OCI-M2 (cell line): Measurements from ENCODE around the gene TMEM121.

Experiments used
- DNase-seq: peaks from one replicate; lab custom pipeline; 2025; ENCODE audit not compliant: unreplicated experiment; lab: John Stamatoyannopoulos, UW

TMEM121 gene

GRCh38 chr14:105525861-105526775 lies at the start of gene TMEM121:
TSS of gene TMEM121 (plus strand) at chr14:105526583. CDS start at chr14:105528835, 2,252 bp downstream.
- DNase-seq, result no peak

- DNase-seq, result no peak
These were observed 49.3 kb upstream of the TMEM121 start for GRCh38 chr14:105476831-105477659.

GRCh38 chr14:105477660-105478397 lies 48.6 kb upstream of the TMEM121 start:
- no peak for DNase-seq

- no peak for DNase-seq
These were observed 47.8 kb upstream of the TMEM121 start for GRCh38 chr14:105478398-105479251.

GRCh38 chr14:105479431-105480158 lies 46.8 kb upstream of the TMEM121 start:
- DNase-seq, result no peak

- DNase-seq, result no peak
These were observed 46.1 kb upstream of the TMEM121 start for GRCh38 chr14:105480199-105480746.

- peak; percentile 26 for DNase-seq
These were observed 45.3 kb upstream of the TMEM121 start for GRCh38 chr14:105480807-105481801.

GRCh38 chr14:105481886-105482457 lies 44.4 kb upstream of the TMEM121 start:
- DNase-seq, result no peak

- no peak for DNase-seq
These were observed 43.8 kb upstream of the TMEM121 start for GRCh38 chr14:105482486-105483110.

GRCh38 chr14:105483300-105484068 lies 42.9 kb upstream of the TMEM121 start:
- DNase-seq, result no peak

- DNase-seq, result no peak
These were observed 42.0 kb upstream of the TMEM121 start for GRCh38 chr14:105484069-105484996.

- DNase-seq, result no peak
These were observed 41.4 kb upstream of the TMEM121 start for GRCh38 chr14:105484997-105485393.

- DNase-seq, result no peak
These were observed 40.6 kb upstream of the TMEM121 start for GRCh38 chr14:105485739-105486162.

GRCh38 chr14:105486163-105486973 lies 40.0 kb upstream of the TMEM121 start, which contains the start of gene CRIP1:
TSS of gene CRIP1 (plus strand) at chr14:105486886. CDS start at chr14:105487260, 374 bp downstream.
- DNase-seq, result no peak
